ENCODE data around the gene CCND1.

- TF ChIP-seq REST (IDR thresholded peaks at IDR 0.05; ENCODE audit: insufficient read depth in 1 of 2, low read depth in 2 of 2, low read length in 2 of 2) (no peak), POLR2AphosphoS5 (IDR thresholded peaks at IDR 0.05; ENCODE audit: low read depth, low read length) (no peak), TAF1 (IDR thresholded peaks at IDR 0.05; ENCODE audit: borderline replicate concordance, insufficient read depth, low read length) (no peak)
These were observed 48.7 kb downstream of the CCND1 start for GRCh38 chr11:69689484-69690319.

Measured in PFSK-1 (cell line).